Measurements from ENCODE around the gene MEP1A.
"Not testable (repeated sequence)": the region's sequence is repeated elsewhere in the genome, so short reads cannot be mapped to it uniquely, and the experiment has no call there.

The MEP1A gene

GRCh38 chr6:46793138-46793537 lies at the start of gene MEP1A:
Gene MEP1A (plus strand): TSS chr6:46793389. CDS start chr6:46793399, 10 bp downstream.
- DNase-seq, result no peak

- no peak for DNase-seq
Observed at GRCh38 chr6:46743425-46744158, 49.6 kb upstream of the MEP1A start.

- DNase-seq, result not testable (repeated sequence)
Observed at GRCh38 chr6:46744159-46744725, 48.9 kb upstream of the MEP1A start.

- no peak for DNase-seq
Observed at GRCh38 chr6:46745973-46746372, 47.2 kb upstream of the MEP1A start.

GRCh38 chr6:46746696-46747095 lies 46.5 kb upstream of the MEP1A start, which contains the start of gene ANKRD66:
Gene ANKRD66 (plus strand): TSS chr6:46746933. CDS start chr6:46751949, 5,016 bp downstream.
- DNase-seq, result no peak

GRCh38 chr6:46748940-46749503 lies 44.2 kb upstream of the MEP1A start:
- DNase-seq, result no peak

GRCh38 chr6:46749731-46750130 lies 43.5 kb upstream of the MEP1A start:
- no peak for DNase-seq

- no peak for DNase-seq
Observed at GRCh38 chr6:46751658-46752057, 41.5 kb upstream of the MEP1A start.

- no peak for DNase-seq
Observed at GRCh38 chr6:46755865-46756264, 37.3 kb upstream of the MEP1A start.

GRCh38 chr6:46756469-46757213 lies 36.5 kb upstream of the MEP1A start:
- DNase-seq, result no peak

GRCh38 chr6:46757214-46757596 lies 36.0 kb upstream of the MEP1A start:
- DNase-seq, result no peak

- DNase-seq, result no peak
Observed at GRCh38 chr6:46758960-46759753, 34.0 kb upstream of the MEP1A start.

- no peak for DNase-seq
Observed at GRCh38 chr6:46760925-46761324, 32.3 kb upstream of the MEP1A start.

- DNase-seq, result no peak
Observed at GRCh38 chr6:46763466-46763865, 29.7 kb upstream of the MEP1A start.

GRCh38 chr6:46764280-46764679 lies 28.9 kb upstream of the MEP1A start:
- DNase-seq, result not testable (repeated sequence)

- DNase-seq, result no peak
Observed at GRCh38 chr6:46764961-46765360, 28.2 kb upstream of the MEP1A start.

- no peak for DNase-seq
Observed at GRCh38 chr6:46772016-46772415, 21.2 kb upstream of the MEP1A start.

GRCh38 chr6:46772762-46773161 lies 20.4 kb upstream of the MEP1A start:
- DNase-seq, result no peak

- DNase-seq, result no peak
Observed at GRCh38 chr6:46773201-46773855, 19.9 kb upstream of the MEP1A start.

GRCh38 chr6:46774736-46775135 lies 18.5 kb upstream of the MEP1A start:
- DNase-seq, result not testable (repeated sequence)

GRCh38 chr6:46776070-46776712 lies 17.0 kb upstream of the MEP1A start:
- DNase-seq, result no peak
